Right atrium auricular region (tissue), 2 donors: Measurements from ENCODE around the gene AMH. TPM values are rescaled to one million over a fixed set of nuclear protein-coding genes. Genes with fewer than 3 reads are reported as not detected.

Source experiments
- DNase-seq: peaks from one replicate; pipeline ENCODE4 v3.0.0-alpha.2; 2019; ENCODE audit warnings: low spot score
- H3K27ac ChIP-seq, 2 donors: fragments of 200-600 bp; sonication (generic); 1 replicate in 1 of 2; 2 replicates in 1 of 2; pipeline ENCODE4 v1.5.1; 2016 to 2019
- H3K27me3 ChIP-seq, 2 donors: fragments of 200-600 bp; sonication (generic); one replicate each; pipeline versions ENCODE4 v1.5.1 to v1.6.0; 2017 to 2019
- H3K36me3 ChIP-seq: fragments of 200-600 bp; sonication (generic); one replicate; pipeline ENCODE4 v1.5.1; 2016
- H3K4me1 ChIP-seq, 2 donors: fragments of 200-600 bp; sonication (generic); one replicate each; pipeline versions ENCODE4 v1.5.1 to v1.6.0; 2017 to 2019
- H3K4me3 ChIP-seq, 2 donors: fragments of 200-600 bp; sonication (generic); 1 replicate in 1 of 2; 2 replicates in 1 of 2; pipeline ENCODE4 v1.5.1; 2017 to 2019; ENCODE audit warnings: mild to moderate bottlenecking in 1 of 2, moderate library complexity in 1 of 2
- H3K9me3 ChIP-seq, 2 donors: fragments of 200-600 bp; sonication (generic); one replicate each; pipeline ENCODE4 v1.5.1; 2019
- total RNA-seq, 2 donors: library from RNA; depleted of rRNA; stranded (reverse); fragments of >200 nt; gene quantifications; one replicate each; pipeline ENCODE4 v1.1.0, GENCODE V29; 2016
- TF ChIP-seq, protein P1 (sequence below), 2 donors: fragments of 200-600 bp; sonication (generic); IDR thresholded peaks; one replicate each; pipeline ENCODE4 v1.5.1; 2019; ENCODE audit warnings: antibody characterized with exemption in 2 of 2

The AMH gene
- total RNA-seq, 2 donors from 2014 or later = 0.98 TPM; not detected in 1

- peaks cover 56% of the 10 kb centered on the region for H3K36me3 ChIP-seq
- peaks cover 0 to 45% of the 10 kb centered on the region in 2 donors for H3K4me1 ChIP-seq
- H3K27me3 ChIP-seq = peaks cover 3 to 16% of the 10 kb centered on the region in 2 donors
- no peak overlapping the region for H3K27ac ChIP-seq
- peak; percentile 72 for DNase-seq
- no peak overlapping the region for H3K4me3 ChIP-seq
- no peaks in the 10 kb centered on the region for H3K9me3 ChIP-seq
- TF ChIP-seq, protein P1, sequence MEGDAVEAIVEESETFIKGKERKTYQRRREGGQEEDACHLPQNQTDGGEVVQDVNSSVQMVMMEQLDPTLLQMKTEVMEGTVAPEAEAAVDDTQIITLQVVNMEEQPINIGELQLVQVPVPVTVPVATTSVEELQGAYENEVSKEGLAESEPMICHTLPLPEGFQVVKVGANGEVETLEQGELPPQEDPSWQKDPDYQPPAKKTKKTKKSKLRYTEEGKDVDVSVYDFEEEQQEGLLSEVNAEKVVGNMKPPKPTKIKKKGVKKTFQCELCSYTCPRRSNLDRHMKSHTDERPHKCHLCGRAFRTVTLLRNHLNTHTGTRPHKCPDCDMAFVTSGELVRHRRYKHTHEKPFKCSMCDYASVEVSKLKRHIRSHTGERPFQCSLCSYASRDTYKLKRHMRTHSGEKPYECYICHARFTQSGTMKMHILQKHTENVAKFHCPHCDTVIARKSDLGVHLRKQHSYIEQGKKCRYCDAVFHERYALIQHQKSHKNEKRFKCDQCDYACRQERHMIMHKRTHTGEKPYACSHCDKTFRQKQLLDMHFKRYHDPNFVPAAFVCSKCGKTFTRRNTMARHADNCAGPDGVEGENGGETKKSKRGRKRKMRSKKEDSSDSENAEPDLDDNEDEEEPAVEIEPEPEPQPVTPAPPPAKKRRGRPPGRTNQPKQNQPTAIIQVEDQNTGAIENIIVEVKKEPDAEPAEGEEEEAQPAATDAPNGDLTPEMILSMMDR (IDR thresholded peaks at IDR 0.05) = no peak
These were observed 2.2 kb upstream of the AMH start for GRCh38 chr19:2246801-2247361.

DNA sequence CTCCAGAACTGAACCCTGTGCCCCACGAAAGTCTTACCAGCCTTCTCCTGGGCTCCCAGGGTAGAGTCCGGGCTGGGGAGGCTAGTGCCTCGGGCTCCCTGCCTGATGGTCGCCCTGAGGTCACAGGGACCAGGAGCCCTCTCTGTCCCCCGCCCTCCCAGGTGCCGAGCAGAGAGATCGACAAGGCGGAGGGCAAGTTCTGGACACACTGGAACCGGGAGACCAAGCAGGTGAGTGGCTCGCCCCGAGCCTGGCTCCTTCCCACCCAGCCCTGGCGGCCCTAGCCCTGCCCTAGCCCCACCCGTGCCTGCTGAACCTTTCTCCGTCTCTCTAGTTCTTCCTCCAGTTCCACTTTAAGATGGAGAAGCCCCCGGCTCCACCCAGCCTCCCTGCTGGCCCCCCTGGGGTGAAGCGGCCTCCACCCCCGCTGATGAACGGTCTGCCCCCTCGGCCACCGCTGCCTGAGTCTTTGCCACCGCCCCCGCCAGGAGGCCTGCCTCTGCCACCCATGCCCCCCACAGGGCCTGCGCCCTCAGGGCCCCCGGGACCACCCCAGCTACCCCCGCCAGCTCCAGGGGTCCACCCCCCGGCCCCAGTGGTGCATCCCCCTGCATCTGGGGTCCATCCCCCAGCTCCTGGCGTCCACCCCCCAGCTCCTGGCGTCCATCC lies 1.6 kb upstream of the AMH start:
- no peak for DNase-seq
- Histone ChIP-seq H3K27me3 (peaks cover 10 to 23% of the 10 kb centered on the region in 2 donors), H3K9me3 (no peaks in the 10 kb centered on the region), H3K36me3 (peaks cover 56% of the 10 kb centered on the region), H3K4me3 (no peak overlapping the region), H3K27ac (no peak overlapping the region), H3K4me1 (peaks cover 0 to 45% of the 10 kb centered on the region in 2 donors)
- TF ChIP-seq, protein P1 (IDR thresholded peaks at IDR 0.05) = no peak

DNA sequence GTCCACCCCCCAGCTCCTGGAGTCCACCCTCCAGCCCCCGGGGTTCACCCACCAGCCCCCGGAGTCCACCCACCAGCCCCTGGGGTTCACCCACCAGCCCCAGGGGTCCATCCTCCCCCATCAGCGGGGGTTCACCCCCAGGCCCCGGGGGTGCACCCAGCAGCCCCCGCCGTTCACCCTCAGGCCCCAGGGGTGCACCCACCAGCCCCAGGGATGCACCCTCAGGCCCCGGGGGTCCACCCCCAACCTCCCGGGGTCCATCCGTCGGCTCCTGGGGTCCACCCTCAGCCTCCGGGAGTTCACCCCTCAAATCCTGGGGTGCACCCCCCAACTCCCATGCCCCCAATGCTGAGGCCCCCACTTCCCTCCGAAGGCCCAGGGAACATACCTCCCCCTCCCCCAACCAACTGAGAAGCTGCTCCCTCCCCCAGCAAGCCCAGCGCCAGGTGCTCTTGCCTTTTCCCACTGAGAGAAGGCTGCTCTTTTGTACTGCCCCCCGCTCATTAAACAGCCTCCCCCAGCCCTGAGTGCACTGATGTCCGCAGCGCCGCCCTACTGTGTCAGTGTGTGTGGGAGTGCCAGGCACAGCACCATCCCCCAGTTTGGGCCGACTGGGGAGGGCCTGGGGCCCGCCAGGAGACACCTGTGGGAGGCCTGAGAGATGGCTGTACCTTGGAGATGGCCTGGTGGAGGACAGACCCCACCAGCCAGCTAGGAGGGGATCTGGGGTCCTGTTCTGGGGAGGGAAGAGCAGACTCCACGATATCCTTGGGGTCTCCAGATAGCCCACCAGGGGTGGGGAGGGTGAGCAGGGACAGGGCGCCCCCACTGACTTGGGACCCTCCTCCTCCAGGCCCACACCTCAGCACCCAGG lies 750 bp upstream of the AMH start:
- no peaks in the 10 kb centered on the region for H3K9me3 ChIP-seq
- peaks cover 55% of the 10 kb centered on the region for H3K36me3 ChIP-seq
- no peak for DNase-seq
- TF ChIP-seq, protein P1 (IDR thresholded peaks at IDR 0.05) = no peak
- no peak overlapping the region for H3K27ac ChIP-seq
- H3K4me3 ChIP-seq = no peak overlapping the region
- H3K27me3 ChIP-seq = peaks cover 17 to 28% of the 10 kb centered on the region in 2 donors
- peaks cover 0 to 52% of the 10 kb centered on the region in 2 donors for H3K4me1 ChIP-seq

DNA sequence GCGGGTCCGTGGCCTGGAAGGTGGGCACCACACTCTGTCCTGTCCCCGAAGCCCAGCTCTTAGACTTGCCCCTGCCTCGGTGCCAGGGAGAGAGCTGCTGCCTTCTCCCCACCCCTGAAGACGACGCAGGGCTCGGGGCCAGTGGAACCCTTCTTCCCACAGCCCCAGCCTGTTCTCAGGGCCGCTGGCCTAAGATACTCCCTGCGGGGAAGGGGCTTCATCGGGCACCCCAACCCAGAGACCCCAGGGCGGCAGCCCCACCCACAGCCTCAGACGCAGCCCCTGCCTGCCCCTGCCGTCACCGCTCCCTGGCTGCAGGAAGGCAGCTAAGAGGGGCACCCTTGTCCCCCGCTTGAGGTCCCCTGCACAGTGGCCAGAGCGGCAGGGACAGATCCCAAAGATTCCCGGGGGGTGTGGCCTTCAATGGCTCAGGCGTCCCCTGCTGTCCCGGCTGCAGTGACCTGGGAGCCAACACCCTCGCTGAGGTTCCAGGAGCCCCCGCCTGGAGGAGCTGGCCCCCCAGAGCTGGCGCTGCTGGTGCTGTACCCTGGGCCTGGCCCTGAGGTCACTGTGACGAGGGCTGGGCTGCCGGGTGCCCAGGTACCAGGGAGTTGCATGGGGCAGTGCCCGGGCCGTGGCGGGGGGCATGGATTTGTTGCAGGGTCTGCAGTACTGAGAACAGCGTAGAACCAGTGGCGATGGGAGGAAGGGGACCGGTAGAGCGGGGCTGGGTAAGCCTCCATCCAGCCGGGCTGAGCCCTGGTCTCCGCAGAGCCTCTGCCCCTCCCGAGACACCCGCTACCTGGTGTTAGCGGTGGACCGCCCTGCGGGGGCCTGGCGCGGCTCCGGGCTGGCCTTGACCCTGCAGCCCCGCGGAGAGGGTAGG lies 1.0 kb downstream of the AMH start:
- peaks cover 17 to 33% of the 10 kb centered on the region in 2 donors for H3K27me3 ChIP-seq
- TF ChIP-seq, protein P1 (IDR thresholded peaks at IDR 0.05) = no peak
- peaks cover 38% of the 10 kb centered on the region for H3K36me3 ChIP-seq
- no peak for DNase-seq
- no peak overlapping the region for H3K4me3 ChIP-seq
- H3K4me1 ChIP-seq = peaks cover 0 to 58% of the 10 kb centered on the region in 2 donors
- H3K27ac ChIP-seq = no peak overlapping the region
- H3K9me3 ChIP-seq = no peaks in the 10 kb centered on the region

GRCh38 chr19:2250766-2251105 lies 1.6 kb downstream of the AMH start:
- DNase-seq = no peak
- Histone ChIP-seq H3K4me3 (peak overlapping the region in 1 of 2 donors; percentile 9), H3K27me3 (peaks cover 17 to 33% of the 10 kb centered on the region in 2 donors), H3K36me3 (peaks cover 32% of the 10 kb centered on the region), H3K9me3 (no peaks in the 10 kb centered on the region), H3K27ac (no peak overlapping the region), H3K4me1 (peaks cover 0 to 58% of the 10 kb centered on the region in 2 donors)
- TF ChIP-seq, protein P1 (IDR thresholded peaks at IDR 0.05) = no peak
